ENCODE measurements around the gene TRRAP.

TRRAP gene

DNA sequence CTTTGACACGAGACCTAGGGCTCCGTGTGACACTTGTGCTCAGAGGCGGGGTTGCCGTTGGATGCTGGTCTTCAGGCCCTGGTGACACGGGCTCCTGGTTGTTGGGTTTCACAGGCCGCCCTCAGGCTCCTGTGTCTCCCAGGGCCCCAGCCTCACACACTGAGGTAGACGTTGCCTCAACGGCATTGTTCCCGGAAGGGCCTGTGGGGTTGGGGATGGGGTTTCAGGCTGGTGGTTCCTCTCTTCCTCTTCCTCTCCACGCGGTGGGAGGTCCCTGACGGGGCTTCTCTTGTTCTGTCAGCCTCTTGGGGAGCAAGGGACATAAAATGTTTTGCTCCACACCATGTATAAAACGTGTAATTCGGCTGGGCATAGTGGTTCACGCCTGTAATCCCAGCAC lies 125.1 kb downstream of the TRRAP start:
- TF ChIP-seq, protein P1, sequence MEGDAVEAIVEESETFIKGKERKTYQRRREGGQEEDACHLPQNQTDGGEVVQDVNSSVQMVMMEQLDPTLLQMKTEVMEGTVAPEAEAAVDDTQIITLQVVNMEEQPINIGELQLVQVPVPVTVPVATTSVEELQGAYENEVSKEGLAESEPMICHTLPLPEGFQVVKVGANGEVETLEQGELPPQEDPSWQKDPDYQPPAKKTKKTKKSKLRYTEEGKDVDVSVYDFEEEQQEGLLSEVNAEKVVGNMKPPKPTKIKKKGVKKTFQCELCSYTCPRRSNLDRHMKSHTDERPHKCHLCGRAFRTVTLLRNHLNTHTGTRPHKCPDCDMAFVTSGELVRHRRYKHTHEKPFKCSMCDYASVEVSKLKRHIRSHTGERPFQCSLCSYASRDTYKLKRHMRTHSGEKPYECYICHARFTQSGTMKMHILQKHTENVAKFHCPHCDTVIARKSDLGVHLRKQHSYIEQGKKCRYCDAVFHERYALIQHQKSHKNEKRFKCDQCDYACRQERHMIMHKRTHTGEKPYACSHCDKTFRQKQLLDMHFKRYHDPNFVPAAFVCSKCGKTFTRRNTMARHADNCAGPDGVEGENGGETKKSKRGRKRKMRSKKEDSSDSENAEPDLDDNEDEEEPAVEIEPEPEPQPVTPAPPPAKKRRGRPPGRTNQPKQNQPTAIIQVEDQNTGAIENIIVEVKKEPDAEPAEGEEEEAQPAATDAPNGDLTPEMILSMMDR (conservative IDR thresholded peaks at IDR 0.05; ENCODE audit: control insufficient read depth, insufficient read depth, low read depth, low read length): no peak
- H3K4me3 ChIP-seq (ENCODE audit: control insufficient read depth, low read depth, low read length): no peak overlapping the region
- DNase-seq (ENCODE audit: low read depth): no peak

DNA sequence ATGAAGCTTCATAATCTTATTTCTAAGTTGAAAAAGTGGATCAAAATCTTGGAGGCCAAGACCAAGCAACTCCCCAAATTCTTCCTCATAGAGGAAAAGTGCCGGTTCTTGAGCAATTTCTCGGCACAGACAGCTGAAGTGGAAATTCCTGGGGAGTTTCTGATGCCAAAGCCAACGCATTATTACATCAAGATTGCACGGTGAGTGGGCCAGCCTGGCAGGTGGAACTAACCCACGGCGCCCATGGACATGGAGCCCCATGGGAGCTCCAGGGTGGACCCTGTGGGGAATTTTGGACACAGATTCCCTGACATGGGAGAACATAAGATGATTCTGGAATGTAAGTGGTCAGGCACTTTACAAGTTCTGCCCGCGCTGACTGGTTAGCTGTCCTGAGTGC lies 125.9 kb downstream of the TRRAP start:
- no peak overlapping the region for H3K4me3 ChIP-seq (ENCODE audit: control insufficient read depth, low read depth, low read length)
- TF ChIP-seq, protein P1 (conservative IDR thresholded peaks at IDR 0.05; ENCODE audit: control insufficient read depth, insufficient read depth, low read depth, low read length): no peak
- peak; percentile 27 for DNase-seq (ENCODE audit: low read depth)

DNA sequence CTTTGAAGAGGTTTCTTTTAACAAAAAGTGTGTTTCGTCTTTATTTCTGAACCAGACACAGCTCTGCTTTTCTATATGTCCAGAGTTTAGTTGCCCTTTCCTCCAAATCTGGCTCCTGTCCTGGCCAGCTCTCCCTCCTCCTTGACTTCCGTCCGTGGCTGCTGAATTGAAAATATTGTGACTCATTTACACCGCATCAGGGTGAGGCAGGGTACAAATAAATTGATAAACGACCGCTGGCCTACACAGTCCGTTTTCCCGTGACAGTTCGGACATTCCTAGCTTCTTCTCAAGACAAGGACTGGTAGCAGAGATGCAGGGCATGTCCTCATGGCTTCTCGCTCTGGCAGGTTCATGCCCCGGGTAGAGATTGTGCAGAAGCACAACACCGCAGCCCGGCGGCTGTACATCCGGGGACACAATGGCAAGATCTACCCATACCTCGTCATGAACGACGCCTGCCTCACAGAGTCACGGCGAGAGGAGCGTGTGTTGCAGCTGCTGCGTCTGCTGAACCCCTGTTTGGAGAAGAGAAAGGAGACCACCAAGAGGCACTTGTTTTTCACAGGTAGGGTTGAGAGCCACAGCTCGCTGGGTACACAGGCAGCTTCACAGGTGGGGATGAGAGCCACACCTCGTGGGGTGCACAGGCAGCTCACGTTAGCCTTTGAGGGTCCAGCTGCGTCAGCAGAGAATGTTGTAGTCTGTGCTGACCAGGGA lies 126.6 kb downstream of the TRRAP start:
- DNase-seq (ENCODE audit: low read depth): peak; percentile 25
- TF ChIP-seq, protein P1 (conservative IDR thresholded peaks at IDR 0.05; ENCODE audit: control insufficient read depth, insufficient read depth, low read depth, low read length): no peak
- H3K4me3 ChIP-seq (ENCODE audit: control insufficient read depth, low read depth, low read length): no peak overlapping the region

DNA sequence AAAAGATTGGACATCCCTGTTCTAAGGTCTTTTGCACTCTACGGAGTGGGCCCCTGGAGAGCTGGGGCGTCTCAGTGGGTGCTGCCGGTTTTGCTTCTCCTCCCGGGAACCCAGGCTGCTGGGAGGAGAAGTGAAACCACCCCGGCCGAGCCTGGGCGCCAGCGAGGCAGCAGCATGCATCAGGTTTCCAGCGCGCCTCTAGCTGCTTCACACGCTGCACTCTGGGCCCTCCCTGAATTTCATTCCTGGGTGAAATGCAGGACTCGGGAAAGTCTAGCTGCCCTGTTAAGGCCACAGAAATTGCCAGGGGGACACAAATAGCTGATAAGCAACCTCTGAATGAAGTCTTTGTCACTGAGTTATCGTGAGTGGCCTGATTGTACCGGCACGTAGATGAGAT lies 127.4 kb downstream of the TRRAP start:
- H3K4me3 ChIP-seq (ENCODE audit: control insufficient read depth, low read depth, low read length): no peak overlapping the region
- no peak for DNase-seq (ENCODE audit: low read depth)
- TF ChIP-seq, protein P1 (conservative IDR thresholded peaks at IDR 0.05; ENCODE audit: control insufficient read depth, insufficient read depth, low read depth, low read length): no peak

DNA sequence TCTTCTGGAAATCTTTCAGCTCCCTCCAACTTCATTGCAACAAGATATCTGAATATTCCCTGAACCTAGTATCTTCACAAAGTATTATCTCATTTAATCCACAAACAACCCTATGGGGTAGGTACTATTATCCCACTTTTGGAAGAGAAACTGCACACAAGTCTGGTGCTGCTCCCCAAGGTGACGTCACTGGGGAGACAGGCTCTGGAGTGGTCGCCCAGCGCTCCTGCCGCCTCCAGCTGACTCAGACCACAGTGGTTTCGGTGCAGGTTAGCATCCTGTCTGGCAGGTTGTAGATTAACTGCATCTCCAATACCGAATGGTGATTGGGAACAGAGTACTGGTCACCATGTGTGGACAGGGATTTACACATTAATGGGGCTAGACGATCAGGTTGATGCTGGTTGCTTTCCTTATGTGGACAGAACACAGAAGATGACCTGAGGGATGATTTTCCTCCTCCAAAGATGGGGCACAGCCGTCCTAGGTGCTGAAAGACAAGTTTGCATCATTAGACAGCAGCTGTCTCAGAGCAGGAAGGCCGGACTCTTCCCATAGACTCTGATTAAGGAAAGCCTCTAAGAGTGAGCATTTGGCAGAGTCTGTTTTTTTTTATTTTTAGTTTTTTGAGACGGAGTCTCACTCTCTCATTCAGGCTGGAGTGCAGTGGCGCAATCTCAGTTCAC lies 128.6 kb downstream of the TRRAP start:
- no peak for DNase-seq (ENCODE audit: low read depth)
- H3K4me3 ChIP-seq (ENCODE audit: control insufficient read depth, low read depth, low read length): no peak overlapping the region
- TF ChIP-seq, protein P1 (conservative IDR thresholded peaks at IDR 0.05; ENCODE audit: control insufficient read depth, insufficient read depth, low read depth, low read length): no peak

DNA sequence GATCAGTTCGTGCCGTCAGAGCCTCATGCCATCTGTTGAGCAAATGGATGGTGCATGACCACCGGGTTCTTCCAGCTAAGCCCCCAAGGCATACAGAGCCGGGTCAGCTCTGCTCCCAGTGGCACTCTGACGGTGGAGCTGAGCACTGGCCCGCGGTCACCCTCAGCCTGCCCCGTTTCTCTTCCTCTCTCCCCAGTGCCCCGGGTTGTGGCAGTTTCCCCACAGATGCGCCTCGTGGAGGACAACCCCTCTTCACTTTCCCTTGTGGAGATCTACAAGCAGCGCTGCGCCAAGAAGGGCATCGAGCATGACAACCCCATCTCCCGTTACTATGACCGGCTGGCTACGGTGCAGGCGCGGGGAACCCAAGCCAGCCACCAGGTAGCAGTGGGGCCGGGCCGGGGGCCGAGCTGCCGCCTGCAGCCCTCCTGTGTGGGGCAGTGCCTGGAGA lies 129.9 kb downstream of the TRRAP start:
- DNase-seq (ENCODE audit: low read depth): no peak
- TF ChIP-seq, protein P1 (conservative IDR thresholded peaks at IDR 0.05; ENCODE audit: control insufficient read depth, insufficient read depth, low read depth, low read length): no peak
- no peak overlapping the region for H3K4me3 ChIP-seq (ENCODE audit: control insufficient read depth, low read depth, low read length)

All from fibroblast of mammary gland (primary cell).